ENCODE measurements around the gene UGGT2. TPM values are rescaled to one million over a fixed set of nuclear protein-coding genes. Genes with fewer than 3 reads are reported as not detected.
"Not testable (repeated sequence)": the region's sequence is repeated elsewhere in the genome, so short reads cannot be mapped to it uniquely, and the experiment has no call there.

UGGT2 gene
- total RNA-seq, 4 donors from 2014 or later = 20.9 to 58.8 (median 40.0) TPM

DNA sequence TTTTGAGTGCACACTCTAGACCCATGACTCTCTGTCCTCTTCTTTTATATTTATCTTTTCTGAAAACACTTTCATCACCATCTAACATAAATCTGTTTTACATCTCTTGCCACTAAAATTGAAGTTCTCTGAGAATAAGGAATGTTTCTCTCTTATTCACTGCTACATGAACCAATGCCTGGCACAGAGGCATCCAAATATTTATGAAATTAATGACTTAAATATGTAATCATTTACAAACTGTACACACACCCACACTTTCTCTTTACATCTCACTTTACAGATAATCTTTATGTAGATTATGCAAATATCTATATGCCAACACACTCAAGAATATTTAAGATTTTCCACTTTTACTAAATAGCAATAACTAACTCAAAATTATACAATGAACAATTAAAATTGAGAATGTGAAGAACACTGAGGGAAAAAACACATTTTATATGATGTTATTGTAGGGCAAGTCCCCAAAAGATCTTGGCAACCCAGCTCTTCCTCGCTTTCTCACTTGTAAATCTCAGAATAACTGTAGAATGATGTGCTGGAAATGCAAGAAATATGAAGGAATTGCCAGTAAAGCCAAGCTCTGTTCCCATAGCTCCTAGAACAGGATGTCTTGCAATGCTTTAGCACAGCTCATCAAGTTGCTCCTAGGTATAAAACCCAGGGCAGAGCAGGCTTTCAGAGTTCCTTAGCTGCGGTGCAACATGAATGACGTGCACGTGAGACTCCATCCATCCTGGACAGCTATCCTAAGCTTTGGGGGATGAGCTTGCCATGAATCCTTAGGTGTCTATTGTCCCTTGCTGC is 50.7 kb downstream of the UGGT2 start:
- Histone ChIP-seq H3K27ac (no peak overlapping the region), H3K4me1 (no peaks in the 10 kb centered on the region), H3K9me3 (peaks cover 0 to 3% (median 0%) of the 10 kb centered on the region in 3 donors), H3K4me3 (no peak overlapping the region), H3K27me3 (no peaks in the 10 kb centered on the region), H3K36me3 (peaks cover 0 to 7% of the 10 kb centered on the region in 2 donors)
- no peak for TF ChIP-seq POLR2A (IDR thresholded peaks at IDR 0.05)
- TF ChIP-seq, protein P1, sequence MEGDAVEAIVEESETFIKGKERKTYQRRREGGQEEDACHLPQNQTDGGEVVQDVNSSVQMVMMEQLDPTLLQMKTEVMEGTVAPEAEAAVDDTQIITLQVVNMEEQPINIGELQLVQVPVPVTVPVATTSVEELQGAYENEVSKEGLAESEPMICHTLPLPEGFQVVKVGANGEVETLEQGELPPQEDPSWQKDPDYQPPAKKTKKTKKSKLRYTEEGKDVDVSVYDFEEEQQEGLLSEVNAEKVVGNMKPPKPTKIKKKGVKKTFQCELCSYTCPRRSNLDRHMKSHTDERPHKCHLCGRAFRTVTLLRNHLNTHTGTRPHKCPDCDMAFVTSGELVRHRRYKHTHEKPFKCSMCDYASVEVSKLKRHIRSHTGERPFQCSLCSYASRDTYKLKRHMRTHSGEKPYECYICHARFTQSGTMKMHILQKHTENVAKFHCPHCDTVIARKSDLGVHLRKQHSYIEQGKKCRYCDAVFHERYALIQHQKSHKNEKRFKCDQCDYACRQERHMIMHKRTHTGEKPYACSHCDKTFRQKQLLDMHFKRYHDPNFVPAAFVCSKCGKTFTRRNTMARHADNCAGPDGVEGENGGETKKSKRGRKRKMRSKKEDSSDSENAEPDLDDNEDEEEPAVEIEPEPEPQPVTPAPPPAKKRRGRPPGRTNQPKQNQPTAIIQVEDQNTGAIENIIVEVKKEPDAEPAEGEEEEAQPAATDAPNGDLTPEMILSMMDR (IDR thresholded peaks at IDR 0.05) = no peak
- TF ChIP-seq EP300 (IDR thresholded peaks at IDR 0.05) = no peak
- no peak for TF ChIP-seq POLR2AphosphoS5 (IDR thresholded peaks at IDR 0.05)
- WGBS, 2 donors (ENCODE audit: low coverage in 1 of 2) = 89 to 91% methylated on average over 3 of the region's 4 CpGs
- no peak for ATAC-seq

DNA sequence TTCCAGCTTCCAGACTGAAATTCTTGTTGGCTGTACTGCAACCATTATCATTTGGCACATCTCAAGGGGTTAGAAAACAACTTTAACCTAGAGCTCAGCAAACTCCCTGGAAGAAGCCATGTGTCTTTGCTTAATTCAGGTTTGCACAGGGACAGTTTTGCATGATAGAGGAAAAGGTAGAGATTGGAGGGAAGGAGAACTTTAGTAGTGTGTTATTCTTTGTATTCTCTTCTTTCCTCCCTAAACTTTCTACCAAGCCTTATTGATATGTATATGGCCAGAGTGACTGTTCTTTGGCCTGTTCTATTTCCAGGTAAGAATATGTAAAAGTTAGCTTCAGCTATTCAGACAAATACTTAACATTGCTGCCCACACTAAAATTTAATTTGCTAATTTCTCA is 53.1 kb downstream of the UGGT2 start:
- Histone ChIP-seq H3K27ac (no peak overlapping the region), H3K36me3 (peaks cover 0 to 22% of the 10 kb centered on the region in 2 donors), H3K4me1 (no peaks in the 10 kb centered on the region), H3K9me3 (no peaks in the 10 kb centered on the region), H3K4me3 (no peak overlapping the region), H3K27me3 (no peaks in the 10 kb centered on the region)
- no peak for ATAC-seq
- TF ChIP-seq EP300 (IDR thresholded peaks at IDR 0.05) (no peak), POLR2A (IDR thresholded peaks at IDR 0.05) (no peak), POLR2AphosphoS5 (IDR thresholded peaks at IDR 0.05) (no peak)
- TF ChIP-seq, protein P1 (IDR thresholded peaks at IDR 0.05) = no peak

DNA sequence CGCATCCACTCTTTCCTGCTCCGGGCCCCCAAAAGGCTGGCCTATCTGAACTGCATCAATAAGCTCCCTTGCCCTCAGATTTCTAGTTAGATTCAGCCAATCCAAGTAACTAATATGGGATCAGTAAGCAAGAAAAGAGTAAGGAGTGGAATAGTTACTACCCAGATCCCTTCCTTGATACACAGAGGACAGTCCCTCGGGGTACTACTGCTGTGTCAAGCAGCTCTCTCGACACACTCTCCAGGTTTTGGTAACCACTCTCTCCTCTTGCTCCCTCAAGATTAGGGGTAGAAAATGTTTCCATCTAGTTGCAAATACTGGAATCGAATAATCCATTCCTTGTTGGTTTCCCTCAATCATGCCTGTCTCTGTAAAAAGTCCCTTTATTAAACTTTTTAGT is 65.4 kb downstream of the UGGT2 start:
- Histone ChIP-seq H3K4me3 (no peak overlapping the region), H3K27me3 (no peaks in the 10 kb centered on the region), H3K4me1 (no peaks in the 10 kb centered on the region), H3K36me3 (peaks cover 2 to 10% of the 10 kb centered on the region in 2 donors), H3K27ac (no peak overlapping the region), H3K9me3 (no peaks in the 10 kb centered on the region)
- no peak for ATAC-seq
- TF ChIP-seq POLR2AphosphoS5 (IDR thresholded peaks at IDR 0.05) = no peak
- TF ChIP-seq, protein P1 (IDR thresholded peaks at IDR 0.05) = no peak
- TF ChIP-seq POLR2A (IDR thresholded peaks at IDR 0.05) = no peak
- TF ChIP-seq EP300 (IDR thresholded peaks at IDR 0.05) = no peak
- 93 to 100% methylated on average over 3 to 5 of the region's 5 CpGs for WGBS, 2 donors (ENCODE audit: low coverage in 1 of 2)

DNA sequence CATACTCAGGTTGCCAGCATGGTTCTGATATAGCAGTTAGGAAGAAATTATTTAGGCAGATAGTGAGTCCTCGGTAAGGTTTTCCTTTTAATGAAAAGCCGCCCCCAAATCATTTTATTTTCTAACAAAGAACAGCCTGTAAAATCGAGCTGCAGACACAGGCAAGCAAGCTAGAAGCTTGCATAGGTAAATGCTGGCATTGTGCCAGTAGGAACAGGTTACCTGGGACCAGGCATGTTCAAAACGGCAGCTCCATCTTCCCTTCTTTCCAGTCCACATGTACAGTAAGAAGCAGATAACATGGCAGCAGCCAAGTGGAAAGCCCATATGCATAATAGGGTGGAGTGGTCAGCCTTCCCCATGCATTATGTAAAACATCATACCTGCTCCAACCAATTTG is 71.1 kb downstream of the UGGT2 start:
- Histone ChIP-seq H3K9me3 (no peaks in the 10 kb centered on the region), H3K4me1 (no peaks in the 10 kb centered on the region), H3K27me3 (no peaks in the 10 kb centered on the region), H3K27ac (no peak overlapping the region), H3K36me3 (peaks cover 0 to 32% of the 10 kb centered on the region in 2 donors), H3K4me3 (no peak overlapping the region)
- 84 to 95% methylated on average over 3 of the region's 4 CpGs for WGBS, 2 donors (ENCODE audit: low coverage in 1 of 2)
- ATAC-seq = no peak
- no peak for TF ChIP-seq POLR2A (IDR thresholded peaks at IDR 0.05)
- TF ChIP-seq EP300 (IDR thresholded peaks at IDR 0.05) = no peak
- TF ChIP-seq, protein P1 (IDR thresholded peaks at IDR 0.05) = no peak
- TF ChIP-seq POLR2AphosphoS5 (IDR thresholded peaks at IDR 0.05) = no peak

DNA sequence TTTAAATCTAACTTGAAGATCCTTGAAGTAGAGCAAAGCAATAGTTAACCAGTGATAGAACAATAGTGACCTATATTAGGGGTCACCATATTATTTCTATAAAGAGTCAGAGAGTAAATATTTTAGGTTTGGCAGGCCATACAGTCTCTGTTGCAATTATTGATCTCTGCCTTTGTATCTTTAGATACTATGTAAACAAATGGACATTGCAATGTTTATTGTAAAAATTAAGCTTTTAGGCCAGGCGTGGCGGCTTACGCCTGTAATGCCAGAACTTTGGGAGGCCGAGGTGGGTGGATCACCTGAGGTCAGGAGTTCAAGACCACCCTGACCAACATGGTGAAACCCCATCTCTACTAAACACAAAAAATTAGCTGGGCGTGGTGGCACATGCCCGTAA is 80.5 kb downstream of the UGGT2 start:
- H3K9me3 ChIP-seq, H3K27me3 ChIP-seq, H3K27ac ChIP-seq, H3K4me3 ChIP-seq, ATAC-seq, H3K4me1 ChIP-seq: not testable (repeated sequence)
- 90 to 100% methylated on average over 5 to 6 of the region's 6 CpGs for WGBS, 2 donors (ENCODE audit: low coverage in 1 of 2)
- peaks cover 0 to 16% of the 10 kb centered on the region in 2 donors for H3K36me3 ChIP-seq
